Suppressor macrophage treated with lipopolysaccharide for 4 hours (primary cell): ENCODE data around the gene GPR82.
"Not testable (repeated sequence)": the region's sequence is repeated elsewhere in the genome, so short reads cannot be mapped to it uniquely, and the experiment has no call there.

Source experiments
- DNase-seq: peaks from one replicate; pipeline ENCODE4 v3.0.0-alpha.2; 2020

Gene GPR82, protein sequence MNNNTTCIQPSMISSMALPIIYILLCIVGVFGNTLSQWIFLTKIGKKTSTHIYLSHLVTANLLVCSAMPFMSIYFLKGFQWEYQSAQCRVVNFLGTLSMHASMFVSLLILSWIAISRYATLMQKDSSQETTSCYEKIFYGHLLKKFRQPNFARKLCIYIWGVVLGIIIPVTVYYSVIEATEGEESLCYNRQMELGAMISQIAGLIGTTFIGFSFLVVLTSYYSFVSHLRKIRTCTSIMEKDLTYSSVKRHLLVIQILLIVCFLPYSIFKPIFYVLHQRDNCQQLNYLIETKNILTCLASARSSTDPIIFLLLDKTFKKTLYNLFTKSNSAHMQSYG

DNA sequence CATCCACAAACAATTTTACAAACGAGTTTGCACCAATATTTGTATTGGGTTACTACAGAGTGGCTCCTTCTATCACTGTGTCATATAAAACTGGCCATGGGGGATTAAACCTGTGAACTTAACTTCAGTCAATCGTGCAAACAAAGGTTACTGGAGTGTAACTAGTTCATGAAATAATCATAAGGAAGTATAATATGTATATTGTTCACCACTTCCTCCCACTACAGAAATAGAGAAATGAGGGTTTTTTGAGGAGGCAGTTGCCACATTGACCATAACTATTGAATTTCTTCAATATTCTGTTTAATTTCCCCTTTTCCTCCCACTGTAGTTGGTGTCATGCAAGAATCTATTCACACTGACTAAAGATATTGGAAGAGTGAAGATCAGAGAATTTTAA is at the start of gene GPR82:
Gene GPR82 (plus strand): TSS at position 356 of the 400 bp plus-strand sequence. CDS start 2,846 bp downstream, outside the sequence.
- DNase-seq: peak; percentile 58

DNA sequence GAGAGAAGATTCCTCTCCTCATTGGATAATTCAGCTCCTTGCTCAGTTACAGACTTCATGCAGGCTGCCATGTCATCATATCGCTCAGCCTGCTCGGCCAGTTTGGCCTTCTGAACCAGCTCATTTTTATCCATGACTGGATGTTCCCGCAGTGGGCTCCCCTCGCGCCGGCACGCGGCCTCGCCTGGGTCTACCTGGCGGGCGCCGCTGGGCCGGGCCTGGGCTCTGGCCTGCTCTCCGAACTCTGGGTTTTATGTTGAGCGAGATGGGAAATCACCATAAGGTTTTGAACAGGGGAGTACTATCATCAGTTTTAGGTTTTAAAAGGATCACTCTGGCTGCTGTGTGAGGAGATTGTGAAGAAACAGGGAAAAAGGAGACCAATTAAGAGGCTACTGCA is 47.6 kb upstream of the GPR82 start:
- DNase-seq: not testable (repeated sequence)

DNA sequence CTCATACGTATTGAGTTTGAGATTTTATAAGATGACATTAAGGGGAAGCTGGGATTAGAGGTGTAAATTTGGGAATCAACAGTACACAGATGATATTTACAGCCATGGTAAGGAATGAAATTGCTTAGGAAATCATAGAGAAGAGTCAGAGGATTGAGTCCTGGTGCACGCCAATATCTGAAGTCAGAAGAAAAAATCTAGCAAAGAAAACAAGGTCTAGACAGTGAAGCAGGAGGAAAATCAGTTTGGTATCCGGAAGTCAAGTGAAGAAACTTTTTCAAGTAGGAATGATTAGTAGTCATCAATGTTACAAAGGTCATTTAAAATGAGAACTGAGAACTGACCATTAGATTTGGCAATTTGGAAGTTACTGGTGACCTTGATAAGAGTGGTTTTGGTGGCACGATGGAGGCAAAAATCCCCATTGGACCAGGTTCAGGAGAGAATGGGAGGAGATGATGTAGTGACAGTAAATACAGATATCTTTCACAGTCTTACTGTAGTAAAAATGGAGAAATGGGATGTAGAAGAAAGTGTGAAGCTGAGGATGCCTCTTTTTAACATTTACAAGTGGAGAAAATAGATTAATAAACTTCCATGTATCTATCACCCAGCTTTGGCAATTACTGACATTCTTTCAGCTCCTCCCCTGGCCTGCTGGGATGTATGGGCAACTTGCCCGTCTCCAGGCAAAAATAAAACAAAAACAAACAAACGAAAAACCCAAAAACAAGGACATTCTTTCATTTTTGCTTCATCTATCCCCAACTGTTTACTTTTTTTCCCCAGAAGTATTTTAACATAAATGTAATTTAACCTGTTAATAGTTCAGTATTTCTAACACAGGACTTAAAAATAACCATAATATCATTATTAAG is 46.6 kb upstream of the GPR82 start:
- DNase-seq: peak; percentile 22

DNA sequence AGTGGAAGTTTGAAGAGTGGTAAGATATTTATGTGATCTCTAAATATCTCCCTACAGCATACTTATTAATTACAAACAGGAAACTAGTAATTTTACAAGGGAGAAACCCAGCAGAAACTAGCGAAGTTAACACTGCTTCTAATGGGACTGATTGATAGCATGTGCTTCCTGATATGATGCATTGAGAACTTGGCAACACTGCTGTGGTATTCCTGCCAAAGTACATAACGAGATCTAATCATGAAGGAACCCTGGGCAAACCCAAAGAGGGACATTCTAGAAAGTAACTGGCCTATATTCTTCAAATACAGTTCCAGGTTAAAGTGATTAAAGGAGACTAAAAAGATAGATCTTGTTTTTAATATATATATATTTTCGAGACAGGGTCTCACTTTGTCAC is 39.8 kb upstream of the GPR82 start:
- DNase-seq: no peak

DNA sequence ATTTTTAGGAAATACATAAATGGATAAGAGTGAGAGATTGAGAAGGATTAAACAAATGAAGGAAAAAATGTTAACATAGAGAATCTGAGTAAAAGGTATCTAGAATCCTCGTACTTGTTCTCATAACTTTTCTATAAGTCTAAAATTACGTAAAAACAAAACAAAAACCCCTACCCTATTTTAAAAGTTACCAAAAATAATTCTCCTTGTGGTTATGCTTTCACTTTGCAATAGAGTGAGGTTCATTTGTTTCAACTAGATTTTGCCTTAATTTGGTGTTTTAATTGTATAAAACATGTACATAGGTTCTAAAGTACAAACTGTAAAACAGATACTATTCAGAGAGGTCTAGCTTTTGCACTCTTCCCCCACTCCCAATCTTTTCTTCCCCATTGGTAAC is 39.0 kb upstream of the GPR82 start:
- DNase-seq: no peak

DNA sequence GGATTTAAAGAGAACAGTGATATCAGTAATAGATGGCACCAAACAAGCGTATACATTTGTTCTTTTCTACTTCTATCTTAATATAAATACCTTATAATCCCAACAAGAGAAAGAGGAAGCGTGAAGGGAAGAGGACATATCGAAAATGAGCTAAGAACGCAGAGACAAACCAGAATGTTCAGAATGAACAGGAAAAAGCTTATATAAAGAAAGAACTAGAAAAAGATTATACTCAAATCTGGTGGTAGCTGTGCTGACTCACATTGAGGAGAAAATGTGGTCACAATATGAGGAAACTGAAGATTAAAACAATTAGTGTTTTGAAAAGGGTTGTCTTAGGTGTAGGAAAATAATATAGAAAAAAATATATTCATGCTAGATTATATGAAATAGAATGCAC is 37.2 kb upstream of the GPR82 start:
- peak; percentile 49 for DNase-seq

DNA sequence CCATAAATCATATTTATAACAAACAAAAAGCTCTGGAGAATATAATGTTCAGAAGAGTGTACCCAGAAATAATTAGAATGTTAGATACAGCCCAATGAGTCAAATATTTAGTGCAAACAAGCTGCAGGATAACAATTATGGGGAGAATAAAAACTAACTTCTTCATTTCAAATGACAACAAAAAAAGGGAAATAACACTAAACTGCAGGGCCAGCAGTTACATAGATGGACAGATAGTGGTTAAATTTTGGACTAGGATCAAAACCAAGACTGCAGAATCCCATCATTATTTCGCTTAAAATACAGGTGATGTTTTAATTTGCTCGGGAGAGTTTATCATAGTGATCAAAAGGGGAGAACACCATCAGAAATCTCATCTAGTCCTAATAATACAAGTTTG is 35.8 kb upstream of the GPR82 start:
- no peak for DNase-seq

DNA sequence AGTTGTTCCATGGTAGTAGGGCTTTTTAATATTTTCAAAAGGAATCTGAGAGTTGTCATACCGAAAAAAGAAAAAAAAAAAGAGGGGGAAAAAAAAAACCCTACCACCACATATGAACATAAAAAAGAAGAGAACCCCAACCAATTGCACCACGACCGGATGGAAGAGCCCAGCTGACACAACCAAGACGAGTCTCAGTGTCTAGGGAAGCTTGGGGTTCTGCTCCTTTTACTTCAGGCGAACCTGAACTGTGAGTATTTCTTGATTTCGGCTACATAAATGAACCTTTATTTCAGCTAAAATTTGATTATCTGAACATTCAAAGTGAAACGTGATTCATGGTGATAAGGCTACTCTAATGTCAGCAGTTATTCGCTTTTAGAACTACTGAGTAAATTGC is 35.1 kb upstream of the GPR82 start, which contains the start of gene GPR34:
Gene GPR34 (plus strand): TSS at position 139 of the 400 bp plus-strand sequence. CDS start 6,661 bp downstream, outside the sequence.
- peak; percentile 38 for DNase-seq

DNA sequence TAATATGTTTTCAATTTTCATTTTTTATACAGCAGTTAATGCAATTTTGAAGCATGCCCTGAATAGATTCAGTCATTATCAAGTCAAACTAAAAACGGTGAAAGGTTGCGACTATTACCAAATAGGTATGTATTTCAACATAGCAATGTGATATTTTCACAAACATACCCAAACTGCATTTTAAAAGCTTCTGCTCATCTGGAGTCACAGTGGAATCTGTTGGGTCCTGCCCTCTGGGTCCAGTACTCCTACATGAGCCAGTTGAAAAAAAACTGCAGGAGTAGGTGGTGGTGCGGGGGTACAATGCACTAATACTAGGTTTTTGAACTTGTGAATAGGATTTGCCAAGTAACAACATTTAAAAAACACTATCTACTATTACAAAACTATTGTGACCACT is 34.3 kb upstream of the GPR82 start:
- DNase-seq: no peak

DNA sequence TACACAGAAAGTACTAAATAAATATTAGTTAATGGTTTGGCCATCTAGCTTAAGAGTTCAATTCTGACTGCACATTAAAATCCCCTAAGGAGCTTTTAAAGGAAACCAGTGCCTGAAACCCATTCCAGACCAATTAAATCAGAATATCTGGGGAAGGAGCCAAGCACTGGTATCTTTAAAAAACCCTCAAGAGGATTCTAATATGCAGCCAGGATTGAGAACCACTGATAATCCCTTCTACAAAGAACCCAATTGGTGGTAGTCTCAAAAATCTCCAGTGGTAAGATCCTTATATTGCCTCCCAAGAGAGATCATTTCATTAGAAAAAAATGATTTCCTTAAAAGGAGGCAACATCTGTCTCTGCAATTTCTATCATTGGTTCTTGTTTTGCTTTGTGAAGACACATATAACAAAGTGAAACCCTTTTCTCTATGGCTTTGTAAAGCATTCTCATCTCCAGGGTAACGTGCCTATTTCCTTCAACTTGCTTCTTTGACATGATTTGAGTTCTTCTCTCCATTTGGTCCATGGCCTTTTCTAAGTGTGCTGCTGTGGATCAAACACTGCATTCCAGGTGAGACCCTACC is 31.7 kb upstream of the GPR82 start:
- DNase-seq: no peak

DNA sequence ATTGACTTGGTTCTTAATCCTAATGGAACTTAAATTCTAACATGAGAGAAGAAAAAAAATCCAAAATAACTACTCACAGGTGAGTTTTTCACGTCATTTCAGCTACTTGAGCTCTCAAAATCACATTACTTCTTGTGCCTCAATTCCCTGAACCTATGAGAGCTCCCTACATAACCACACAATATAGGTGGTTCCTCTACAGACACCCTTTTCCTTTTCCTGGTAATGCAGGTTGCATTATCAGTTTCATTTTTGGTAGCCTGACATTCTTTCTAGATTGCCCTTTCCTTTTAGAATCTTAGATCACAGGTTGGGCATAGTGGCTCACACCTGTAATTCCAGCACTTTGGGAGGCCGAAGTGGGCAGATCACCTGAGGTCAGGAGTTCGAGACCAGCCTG is 31.0 kb upstream of the GPR82 start:
- DNase-seq: no peak

DNA sequence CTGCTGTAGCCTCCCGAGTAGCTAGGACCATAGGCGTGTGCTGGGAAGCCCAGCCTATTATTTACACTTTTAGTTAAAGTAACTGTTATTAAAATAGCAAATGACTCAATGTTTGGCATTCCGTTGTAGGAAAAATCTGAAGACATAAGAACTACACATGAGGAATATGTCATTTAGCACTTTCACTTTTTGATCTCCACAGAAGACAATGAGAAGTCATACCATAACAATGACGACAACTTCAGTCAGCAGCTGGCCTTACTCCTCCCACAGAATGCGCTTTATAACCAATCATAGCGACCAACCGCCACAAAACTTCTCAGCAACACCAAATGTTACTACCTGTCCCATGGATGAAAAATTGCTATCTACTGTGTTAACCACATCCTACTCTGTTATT is 28.6 kb upstream of the GPR82 start:
- peak; percentile 24 for DNase-seq

DNA sequence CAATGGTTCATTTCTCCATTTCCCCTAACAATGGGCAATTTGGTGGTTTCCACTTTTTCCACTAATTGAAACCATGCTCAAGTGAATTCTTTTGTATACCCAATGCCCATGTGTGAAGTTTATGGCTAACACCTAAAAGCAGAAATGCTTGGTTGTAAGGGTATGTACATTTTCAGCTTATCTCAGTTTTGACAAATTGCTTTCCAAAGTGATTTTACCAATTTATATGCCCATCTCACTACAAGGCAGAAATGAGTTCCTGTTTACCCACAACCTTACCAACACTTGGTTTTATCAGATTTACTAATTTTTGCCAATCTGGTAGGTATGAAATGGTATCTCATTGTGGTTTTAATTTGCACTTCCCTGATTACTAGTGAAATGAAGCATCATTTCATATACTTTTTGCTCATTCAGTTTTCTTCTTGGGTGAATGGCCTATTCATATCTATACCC is 20.4 kb upstream of the GPR82 start:
- DNase-seq: no peak

DNA sequence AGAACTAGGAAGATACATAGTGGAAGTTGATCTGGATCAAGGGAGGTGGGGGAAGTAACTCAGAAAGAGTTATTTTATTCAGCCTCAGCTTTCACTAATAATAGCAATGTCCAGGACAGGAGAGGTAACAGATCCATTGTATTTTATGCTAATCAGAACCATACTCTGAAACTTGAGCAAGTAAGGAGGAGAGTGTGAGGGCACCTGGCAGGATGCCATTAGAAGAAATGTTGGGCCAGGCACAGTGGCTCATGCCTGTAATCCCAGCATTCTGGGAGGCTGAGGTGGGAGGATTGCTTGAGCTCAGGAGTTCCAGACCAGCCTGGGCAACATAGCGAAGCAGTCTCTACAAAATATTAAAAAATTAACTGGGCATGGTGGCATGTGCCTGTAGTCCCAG is 18.9 kb upstream of the GPR82 start:
- no peak for DNase-seq

DNA sequence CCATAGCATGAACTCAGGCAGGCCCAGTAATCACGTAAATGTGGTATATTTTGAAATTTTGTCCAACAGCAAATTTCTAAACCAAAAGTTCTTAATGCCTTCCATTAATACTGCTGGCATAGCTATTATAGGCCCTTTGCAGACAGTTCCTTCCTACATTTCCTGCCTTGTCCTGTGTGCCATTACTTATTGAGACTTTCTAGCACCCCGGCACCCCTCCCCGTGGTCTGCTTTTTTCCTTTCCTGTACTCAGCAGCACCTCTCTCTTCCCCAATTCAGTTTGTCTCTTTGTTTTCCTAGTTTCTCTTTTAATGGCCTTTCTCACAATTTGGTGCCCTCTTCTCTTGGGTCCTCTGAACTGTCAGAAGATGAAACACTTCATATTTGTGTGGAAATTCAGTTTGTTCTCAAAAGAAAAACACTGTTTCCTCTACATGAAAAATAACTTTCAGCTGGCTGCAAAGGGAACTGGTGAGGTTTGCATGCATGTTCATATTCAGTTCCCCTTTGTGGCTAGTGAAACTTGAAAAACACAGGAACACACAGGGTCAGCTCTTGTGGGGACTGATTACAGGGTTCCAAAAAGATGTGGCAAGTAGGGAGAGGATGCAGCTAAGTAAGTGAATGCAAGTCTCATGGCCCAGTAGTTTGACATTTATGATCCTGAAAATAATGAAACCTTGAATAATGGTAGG is 18.2 kb upstream of the GPR82 start:
- peak; percentile 73 for DNase-seq

DNA sequence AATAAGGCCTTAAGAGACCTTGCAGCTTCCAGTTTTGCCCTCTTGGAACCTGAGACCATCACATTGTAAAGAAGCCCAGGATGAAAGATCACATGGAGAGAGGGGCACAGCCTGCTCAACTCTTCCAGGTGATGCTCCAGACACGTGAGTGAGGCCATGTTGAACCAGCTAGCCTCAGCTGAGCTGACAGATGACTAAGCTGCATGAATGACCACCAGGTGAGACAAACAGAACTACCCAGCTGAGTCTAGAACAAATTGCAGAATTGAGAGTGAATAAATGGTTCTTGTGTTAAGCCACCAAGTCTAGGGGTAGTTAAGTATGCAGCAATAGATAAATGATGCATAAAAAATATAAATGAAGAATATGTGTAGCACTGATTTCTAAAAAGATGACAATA is 16.8 kb upstream of the GPR82 start:
- no peak for DNase-seq

DNA sequence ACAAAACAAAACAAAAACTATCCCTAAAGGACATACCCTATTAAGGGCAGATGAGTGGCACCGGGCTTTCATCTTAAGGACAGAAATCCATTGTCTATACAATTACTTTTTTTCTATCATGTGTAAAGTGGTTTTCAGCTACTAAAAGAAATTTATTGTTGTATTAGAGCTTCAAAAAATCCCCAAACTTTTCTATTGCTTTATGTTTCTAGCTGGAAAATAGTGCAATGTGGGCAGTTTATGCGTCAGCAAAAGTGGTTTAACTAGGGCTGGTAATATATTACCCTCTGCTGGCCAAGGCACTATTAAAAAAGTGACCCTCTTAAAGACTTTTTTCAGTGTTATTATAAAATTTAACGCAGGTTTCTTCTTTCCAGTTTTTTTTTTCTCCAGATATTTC is 15.5 kb upstream of the GPR82 start:
- DNase-seq: no peak

DNA sequence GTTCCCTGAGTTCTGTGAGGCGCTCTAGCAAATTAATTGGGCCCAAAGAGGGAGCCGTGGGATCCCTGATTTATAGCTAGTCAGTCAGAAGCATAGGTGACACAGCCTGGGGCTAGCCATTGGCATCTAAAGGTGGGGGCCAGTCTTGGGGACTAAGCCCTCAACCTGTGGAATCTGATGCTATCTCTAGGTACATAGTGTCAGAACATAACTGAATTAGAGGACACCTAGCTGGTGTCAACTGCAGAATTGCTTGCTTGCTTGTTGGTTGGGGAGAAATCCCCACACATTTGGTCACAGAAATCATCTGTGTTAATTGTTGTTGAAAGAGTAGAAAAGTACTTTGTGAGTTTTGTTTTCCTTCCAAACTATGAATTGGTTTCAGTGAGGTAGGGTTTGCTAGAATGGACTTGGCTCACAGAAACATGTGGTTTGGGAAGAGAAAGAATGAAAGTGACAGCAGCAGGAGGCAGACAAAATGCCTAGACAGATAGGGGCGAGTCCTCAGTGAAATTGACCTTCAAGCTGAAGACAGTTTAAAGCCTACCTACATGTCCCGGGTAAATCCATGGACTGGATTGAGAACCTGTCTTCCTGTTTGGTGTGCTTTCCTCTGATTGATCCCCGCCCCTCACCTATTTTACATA is 12.8 kb upstream of the GPR82 start:
- DNase-seq: no peak

DNA sequence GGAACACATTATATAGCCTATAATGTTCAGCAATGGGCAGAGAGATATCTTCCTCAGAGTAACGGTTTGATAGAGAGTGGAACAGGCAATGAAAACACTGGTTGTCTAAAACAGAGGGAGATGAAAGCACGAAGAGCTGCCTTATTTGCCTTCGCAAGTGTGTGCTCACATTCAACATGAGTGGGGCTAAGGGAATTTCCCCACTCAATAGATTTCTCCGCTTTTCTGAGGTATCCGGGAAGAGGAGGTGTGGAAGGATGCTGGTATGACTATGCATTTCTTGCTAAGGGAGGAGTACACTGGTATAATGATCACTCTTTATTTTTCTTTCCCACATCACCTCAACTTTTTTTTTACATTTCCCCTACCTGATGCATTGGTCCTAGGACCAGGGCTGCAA is 7.8 kb upstream of the GPR82 start:
- no peak for DNase-seq

DNA sequence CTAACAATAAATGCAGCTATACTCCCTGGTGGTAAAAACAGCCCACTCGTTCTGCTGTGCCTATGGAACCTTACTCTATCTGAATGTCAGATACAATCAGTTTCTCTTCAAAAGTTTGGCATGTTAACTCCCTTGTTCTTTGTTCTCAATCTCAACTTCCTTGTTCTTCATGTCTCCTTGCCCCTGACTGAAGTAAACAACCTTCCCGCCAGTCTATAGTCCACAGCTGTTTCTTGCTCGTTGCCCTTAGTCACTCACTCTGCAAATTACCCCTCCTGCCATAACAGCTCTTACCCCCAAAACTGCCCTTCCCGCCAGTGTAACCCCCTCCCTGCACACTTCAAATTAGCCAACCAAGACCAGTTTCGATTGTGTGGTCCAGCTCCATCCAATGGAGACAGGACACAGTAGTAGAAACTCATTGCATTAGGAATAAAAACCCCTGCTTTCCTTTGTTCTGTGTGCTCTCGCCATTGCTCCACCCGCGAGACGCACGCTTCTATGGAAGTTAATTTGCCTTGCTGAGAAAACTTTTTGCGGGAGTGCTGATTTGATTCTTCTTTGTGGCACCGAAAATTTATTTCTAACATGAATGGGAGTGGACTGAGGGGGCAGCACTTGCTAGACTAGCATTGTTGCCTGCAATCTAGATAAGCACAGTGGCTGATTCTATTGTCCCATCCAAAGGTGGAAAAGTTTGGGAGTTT is 7.1 kb upstream of the GPR82 start:
- DNase-seq: no peak

DNA sequence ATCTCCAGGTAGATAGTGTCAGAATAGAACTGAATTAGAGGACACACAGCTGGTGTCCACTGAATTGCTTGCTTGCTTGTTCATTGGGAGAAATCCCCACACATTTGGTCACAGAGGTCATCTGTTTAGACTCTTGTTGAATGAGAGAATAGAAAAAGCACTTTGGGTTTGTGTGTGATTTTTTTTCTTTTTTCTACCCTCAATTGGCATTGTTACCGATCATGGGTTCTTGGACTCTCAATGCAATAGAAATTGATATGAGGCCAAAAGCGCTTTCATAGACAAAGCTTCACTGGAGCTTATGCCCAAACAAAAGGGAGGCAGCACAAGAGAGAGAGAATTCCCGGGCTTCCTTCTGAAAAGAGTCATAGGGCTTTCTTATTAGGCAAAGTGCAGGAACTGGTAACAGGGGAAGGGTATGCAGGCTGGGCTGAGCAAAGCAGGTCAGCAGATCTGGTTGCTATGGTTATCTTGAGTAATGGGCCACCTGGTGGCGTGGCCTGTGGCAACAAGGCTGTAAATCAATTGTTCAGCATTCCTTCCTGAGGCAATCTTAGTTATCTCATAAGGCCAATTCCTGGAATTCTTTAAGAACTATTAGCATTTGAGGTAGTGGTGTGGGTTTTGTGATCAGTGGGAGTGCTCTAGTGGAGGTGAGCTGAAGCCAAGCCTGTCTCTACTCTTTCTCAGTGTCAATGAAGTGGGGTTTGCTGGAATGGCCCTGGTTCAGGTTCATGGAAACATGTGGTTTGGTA is 5.3 kb upstream of the GPR82 start:
- no peak for DNase-seq
